NK-92 (cell line): ENCODE data around the gene TMPRSS11A.

ENCODE experiments used
- DNase-seq: peaks from one replicate; lab custom pipeline; 2025; ENCODE audit not compliant: unreplicated experiment; lab: John Stamatoyannopoulos, UW

TMPRSS11A gene

DNA sequence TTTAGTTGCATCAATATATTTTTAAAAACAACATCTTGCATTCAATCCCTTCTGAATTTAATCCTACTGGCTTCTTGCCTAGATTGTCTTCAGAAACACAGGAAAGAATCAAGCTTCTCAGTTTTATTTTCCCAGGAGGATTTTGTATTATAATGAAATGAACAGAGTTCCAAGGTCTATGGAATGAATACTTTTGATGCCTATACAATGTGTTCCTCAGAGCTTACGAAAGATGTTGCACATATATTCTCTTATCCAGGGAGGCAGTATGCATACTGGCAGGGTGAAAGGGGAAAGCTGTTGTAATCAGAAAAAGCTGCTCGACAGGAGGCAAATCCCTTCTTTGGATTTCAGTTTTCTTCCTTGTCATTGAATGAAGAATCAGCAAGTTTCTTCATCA lies 88.3 kb downstream of the TMPRSS11A start:
- DNase-seq: no peak

GRCh38 chr4:67873116-67873515 lies 90.2 kb downstream of the TMPRSS11A start:
- no peak for DNase-seq

DNA sequence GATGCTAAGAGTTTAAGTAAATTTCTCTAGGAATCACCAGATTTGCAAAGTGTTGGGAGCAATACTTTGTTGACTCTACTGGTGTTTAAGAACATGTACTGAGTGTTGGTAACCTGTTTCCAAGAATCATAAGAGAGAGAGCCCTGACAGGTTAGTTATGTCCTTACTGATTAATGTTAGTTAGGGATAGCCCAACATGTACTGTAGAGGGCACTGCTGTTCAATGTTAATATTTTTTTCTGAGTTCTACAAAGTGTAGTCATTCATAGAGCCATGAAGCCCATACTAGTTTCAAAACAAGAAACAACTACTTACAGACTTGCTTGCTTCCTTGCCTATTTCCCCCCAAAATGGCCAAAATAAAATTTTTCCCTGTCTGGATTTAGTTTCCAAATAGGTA lies 91.4 kb downstream of the TMPRSS11A start:
- no peak for DNase-seq

GRCh38 chr4:67869580-67870190 lies 93.6 kb downstream of the TMPRSS11A start:
- no peak for DNase-seq

DNA sequence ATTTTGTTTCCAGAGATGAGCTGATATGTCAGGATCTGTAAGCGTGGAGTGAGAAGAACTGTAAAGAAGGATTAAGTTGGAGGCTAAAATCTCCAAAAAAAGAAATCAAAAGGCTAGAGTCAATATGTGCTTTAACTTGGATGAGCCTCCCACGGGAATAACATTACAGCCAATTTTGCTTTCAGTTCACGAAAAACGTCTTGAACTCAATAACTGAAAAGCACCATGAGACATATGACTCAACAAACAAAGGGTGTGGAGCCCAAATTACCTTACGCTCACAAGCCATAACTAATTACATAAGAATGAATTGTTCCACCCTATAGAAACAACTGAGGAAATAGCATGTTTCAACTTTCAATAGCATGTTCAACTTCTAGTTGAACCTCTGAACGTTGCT lies 101.8 kb downstream of the TMPRSS11A start:
- no peak for DNase-seq
